Measurements from ENCODE around the gene ABHD12. TPM values are rescaled to one million over a fixed set of nuclear protein-coding genes. Genes with fewer than 3 reads are reported as not detected.

Gene ABHD12
- total RNA-seq, 4 donors from 2014 or later: 10.0 to 47.6 (median 36.3) TPM

GRCh38 chr20:25325997-25326396 lies 64.6 kb downstream of the ABHD12 start:
- DNase-seq: no peak
- H3K36me3 ChIP-seq: no peaks in the 10 kb centered on the region
- intact Hi-C loops (cut with DNase I; ENCODE audit: low total_unique reads): no loop called here
- no peaks in the 10 kb centered on the region for H3K27me3 ChIP-seq
- H3K4me1 ChIP-seq: no peaks in the 10 kb centered on the region
- no peaks in the 10 kb centered on the region for H3K9me3 ChIP-seq
- TF ChIP-seq POLR2A (IDR thresholded peaks at IDR 0.05) (no peak), CTCF (IDR thresholded peaks at IDR 0.05) (no peak)
- H3K4me3 ChIP-seq: no peak overlapping the region
- H3K27ac ChIP-seq: no peak overlapping the region

- DNase-seq: no peak
- H3K27ac ChIP-seq: no peak overlapping the region
- H3K27me3 ChIP-seq: no peaks in the 10 kb centered on the region
These were observed 65.6 kb downstream of the ABHD12 start for GRCh38 chr20:25325073-25325472.

GRCh38 chr20:25324412-25324811 lies 66.2 kb downstream of the ABHD12 start:
- intact Hi-C loops (cut with DNase I; ENCODE audit: low total_unique reads): no loop called here
- H3K4me3 ChIP-seq: no peak overlapping the region
- no peak for TF ChIP-seq CTCF (IDR thresholded peaks at IDR 0.05)
- no peak for TF ChIP-seq POLR2A (IDR thresholded peaks at IDR 0.05)

More at GRCh38 chr20:25325073-25325472, 65.6 kb downstream of the ABHD12 start:
- no peaks in the 10 kb centered on the region for H3K36me3 ChIP-seq
- intact Hi-C loops (cut with DNase I; ENCODE audit: low total_unique reads): no loop called here
- no peaks in the 10 kb centered on the region for H3K9me3 ChIP-seq
- no peaks in the 10 kb centered on the region for H3K4me1 ChIP-seq
- TF ChIP-seq CTCF (IDR thresholded peaks at IDR 0.05) (no peak), POLR2A (IDR thresholded peaks at IDR 0.05) (no peak)
- no peak overlapping the region for H3K4me3 ChIP-seq

GRCh38 chr20:25323496-25324246 lies 67.0 kb downstream of the ABHD12 start:
- Histone ChIP-seq H3K36me3 (no peaks in the 10 kb centered on the region), H3K27me3 (no peaks in the 10 kb centered on the region), H3K27ac (no peak overlapping the region), H3K4me3 (no peak overlapping the region), H3K9me3 (no peaks in the 10 kb centered on the region), H3K4me1 (no peaks in the 10 kb centered on the region)
- no peak for TF ChIP-seq POLR2A (IDR thresholded peaks at IDR 0.05)
- no peak for TF ChIP-seq CTCF (IDR thresholded peaks at IDR 0.05)
- intact Hi-C loops (cut with DNase I; ENCODE audit: low total_unique reads): no loop called here
- DNase-seq: no peak

More at GRCh38 chr20:25324412-25324811, 66.2 kb downstream of the ABHD12 start:
- Histone ChIP-seq H3K9me3 (no peaks in the 10 kb centered on the region), H3K27ac (no peak overlapping the region), H3K4me1 (no peaks in the 10 kb centered on the region), H3K27me3 (no peaks in the 10 kb centered on the region), H3K36me3 (no peaks in the 10 kb centered on the region)
- no peak for DNase-seq

- Histone ChIP-seq H3K4me1 (no peaks in the 10 kb centered on the region), H3K27ac (no peak overlapping the region), H3K9me3 (no peaks in the 10 kb centered on the region), H3K27me3 (no peaks in the 10 kb centered on the region), H3K36me3 (no peaks in the 10 kb centered on the region), H3K4me3 (no peak overlapping the region)
- TF ChIP-seq POLR2A (IDR thresholded peaks at IDR 0.05) (no peak), CTCF (IDR thresholded peaks at IDR 0.05) (no peak)
- DNase-seq: no peak
- intact Hi-C loops (cut with DNase I; ENCODE audit: low total_unique reads): no loop called here
These were observed 68.6 kb downstream of the ABHD12 start for GRCh38 chr20:25321991-25322390.

All from uterus (tissue), 4 donors.